ENCODE data around the gene OPN4.

- no peak for TF ChIP-seq REST (IDR thresholded peaks at IDR 0.05; ENCODE audit: low read depth)
- TF ChIP-seq EGR1 (IDR thresholded peaks at IDR 0.05) = no peak
- no peak for TF ChIP-seq CEBPB (IDR thresholded peaks at IDR 0.05)
These were observed 37.7 kb downstream of the OPN4 start for GRCh38 chr10:86692023-86692514.
